Neural progenitor cell (in vitro differentiated cells): Measurements from ENCODE around the gene CFL1. TPM values are rescaled to one million over a fixed set of nuclear protein-coding genes. Genes with fewer than 3 reads are reported as not detected.

Experiments
- DNase-seq: peaks from one replicate; pipeline ENCODE4 v3.0.0-alpha.2; 2016; ENCODE audit warnings: low spot score
- H2AFZ ChIP-seq: fragments of 200-600 bp; sonication (generic); replicated peaks from 2 replicates; pipeline ENCODE4 v1.6.1; 2016; ENCODE audit warnings: antibody characterized with exemption
- H3F3A ChIP-seq: fragments of 200-600 bp; sonication (generic); 2 replicates; pipeline ENCODE4 v1.6.1; 2016; ENCODE audit warnings: antibody characterized with exemption, low read depth
- H3K27ac ChIP-seq: fragments of 200-600 bp; sonication (generic); 2 replicates; pipeline ENCODE4 v1.5.1; 2016; ENCODE audit warnings: mild to moderate bottlenecking
- H3K27me3 ChIP-seq: fragments of 200-600 bp; sonication (generic); 2 replicates; pipeline ENCODE4 v1.6.1; 2016; ENCODE audit warnings: mild to moderate bottlenecking, moderate library complexity
- H3K36me3 ChIP-seq: fragments of 200-600 bp; sonication (generic); 2 replicates; pipeline ENCODE4 v1.5.1; 2016
- H3K4me1 ChIP-seq: fragments of 200-600 bp; sonication (generic); 2 replicates; pipeline ENCODE4 v1.6.1; 2016; ENCODE audit warnings: mixed run types
- H3K4me2 ChIP-seq: fragments of 200-600 bp; sonication (generic); 2 replicates; pipeline ENCODE4 v1.6.1; 2016
- H3K4me3 ChIP-seq: fragments of 200-600 bp; sonication (generic); 2 replicates; pipeline ENCODE4 v1.5.1; 2016
- H3K79me2 ChIP-seq: fragments of 200-600 bp; sonication (generic); 2 replicates; pipeline ENCODE4 v1.6.1; 2016; ENCODE audit warnings: low read depth
- H3K9ac ChIP-seq: fragments of 200-600 bp; sonication (generic); 2 replicates; pipeline ENCODE4 v1.6.1; 2016
- H3K9me3 ChIP-seq: fragments of 200-600 bp; sonication (generic); 2 replicates; pipeline ENCODE4 v1.5.1; 2016; ENCODE audit warnings: low read depth
- H4K20me1 ChIP-seq: fragments of 200-600 bp; sonication (generic); 2 replicates; pipeline ENCODE4 v1.6.1; 2016; ENCODE audit warnings: low read depth
- H3K27ac Mint-ChIP-seq: 3 replicates; pipeline ENCODE4 v1.8.0; 2021; ENCODE audit warnings: mixed read lengths
- H3K27me3 Mint-ChIP-seq: 2 replicates; pipeline ENCODE4 v1.8.0; 2022; ENCODE audit warnings: low read depth, mild to moderate bottlenecking, inconsistent platforms, moderate library complexity, mixed read lengths; ENCODE audit not compliant: insufficient read depth
- H3K36me3 Mint-ChIP-seq: 3 replicates; pipeline ENCODE4 v1.8.0; 2021; ENCODE audit warnings: mixed read lengths
- H3K4me1 Mint-ChIP-seq: 3 replicates; pipeline ENCODE4 v1.8.0; 2021; ENCODE audit warnings: mixed read lengths
- H3K4me3 Mint-ChIP-seq: 3 replicates; pipeline ENCODE4 v1.8.0; 2021; ENCODE audit warnings: mild to moderate bottlenecking, moderate library complexity, mixed read lengths
- H3K9me3 Mint-ChIP-seq: 3 replicates; pipeline ENCODE4 v1.8.0; 2020; ENCODE audit warnings: mixed read lengths
- EZH2 ChIP-seq: fragments of 200-600 bp; sonication (generic); IDR thresholded peaks from 2 replicates; pipeline ENCODE4 v1.6.1; 2017; ENCODE audit warnings: antibody characterized with exemption, mild to moderate bottlenecking, moderate library complexity
- total RNA-seq: library from RNA; depleted of rRNA; stranded (reverse); fragments of >200 nt; gene quantifications from 2 replicates; pipeline ENCODE4 v1.2.3, GENCODE V29; 2015; ENCODE audit warnings: low replicate concordance

The CFL1 gene
- total RNA-seq, 1 donor from 2014 or later = 704 TPM

GRCh38 chr11:65806979-65807378, 51.0 kb downstream of the CFL1 start:
- Mint-ChIP-seq H3K4me1 (no peaks in the 10 kb centered on the region), H3K4me3 (no peak overlapping the region), H3K27ac (no peak overlapping the region), H3K36me3 (no peaks in the 10 kb centered on the region), H3K9me3 (no peaks in the 10 kb centered on the region), H3K27me3 (peaks cover 10% of the 10 kb centered on the region)
- no peaks in the 10 kb centered on the region for H3K27me3 ChIP-seq
- no peaks in the 10 kb centered on the region for H4K20me1 ChIP-seq
- no peak overlapping the region for H3K27ac ChIP-seq
- no peaks in the 10 kb centered on the region for H3F3A ChIP-seq
- DNase-seq = no peak
- H2AFZ ChIP-seq = no peak overlapping the region
- H3K4me3 ChIP-seq = no peak overlapping the region
- H3K79me2 ChIP-seq = no peaks in the 10 kb centered on the region
- no peak overlapping the region for H3K4me2 ChIP-seq
- no peak overlapping the region for H3K9ac ChIP-seq
- H3K9me3 ChIP-seq = no peaks in the 10 kb centered on the region
- no peaks in the 10 kb centered on the region for H3K36me3 ChIP-seq
- no peaks in the 10 kb centered on the region for H3K4me1 ChIP-seq
- TF ChIP-seq EZH2 = no peak

Other genes starting within 250 kb of the CFL1 start
- 9.9 and 42.0 TPM in 2 replicates for gene MAP3K11, start 244.0 kb downstream of the CFL1 start, total RNA-seq
- 6.6 and 19.3 TPM in 2 replicates for gene PCNX3, start 242.4 kb downstream of the CFL1 start, total RNA-seq
- gene SIPA1, start 220.1 kb downstream of the CFL1 start, total RNA-seq = 4.7 and 16.4 TPM in 2 replicates
- 11.0 and 14.7 TPM in 2 replicates for gene RELA, start 195.3 kb downstream of the CFL1 start, total RNA-seq
- 21.0 and 41.7 TPM in 2 replicates for gene KAT5, start 145.9 kb downstream of the CFL1 start, total RNA-seq
- 23.4 and 53.3 TPM in 2 replicates for gene RNASEH2C, start 137.4 kb downstream of the CFL1 start, total RNA-seq
- gene AP5B1, start 77.2 kb downstream of the CFL1 start, total RNA-seq = 3.6 and 13.8 TPM in 2 replicates
- gene OVOL1, start 71.1 kb downstream of the CFL1 start, total RNA-seq = 0.12 TPM in 1 of 2 replicates, not detected in the other
- 1.4 and 3.0 TPM in 2 replicates for gene SNX32, start 24.2 kb downstream of the CFL1 start, total RNA-seq
- gene MUS81, start 2.3 kb upstream of the CFL1 start, total RNA-seq = 36.8 and 42.4 TPM in 2 replicates
- gene EFEMP2, start 14.6 kb upstream of the CFL1 start, total RNA-seq = 9.2 and 25.1 TPM in 2 replicates
- gene CTSW, start 21.7 kb upstream of the CFL1 start, total RNA-seq = not detected in 2 replicates
- gene FIBP, start 30.3 kb upstream of the CFL1 start, total RNA-seq = 92.1 and 113 TPM in 2 replicates
- gene CCDC85B, start 32.5 kb upstream of the CFL1 start, total RNA-seq = 3.9 and 23.1 TPM in 2 replicates
- not detected in 2 replicates for gene FOSL1, start 42.2 kb upstream of the CFL1 start, total RNA-seq
- gene C11orf68, start 60.9 kb upstream of the CFL1 start, total RNA-seq = 6.9 and 22.4 TPM in 2 replicates
- 51.0 and 74.8 TPM in 2 replicates for gene DRAP1, start 61.2 kb upstream of the CFL1 start, total RNA-seq
- gene TSGA10IP, start 87.3 kb upstream of the CFL1 start, total RNA-seq = 3.0 and 7.3 TPM in 2 replicates
- gene SART1, start 103.6 kb upstream of the CFL1 start, total RNA-seq = 8.6 and 39.5 TPM in 2 replicates
- gene EIF1AD, start 144.0 kb upstream of the CFL1 start, total RNA-seq = 22.2 and 26.3 TPM in 2 replicates
- 39.8 and 80.9 TPM in 2 replicates for gene BANF1, start 144.3 kb upstream of the CFL1 start, total RNA-seq
- 0.50 TPM in 1 of 2 replicates, not detected in the other for gene CST6, start 153.8 kb upstream of the CFL1 start, total RNA-seq
- not detected in 2 replicates for gene CATSPER1, start 168.3 kb upstream of the CFL1 start, total RNA-seq
- 8.5 and 35.9 TPM in 2 replicates for gene GAL3ST3, start 191.0 kb upstream of the CFL1 start, total RNA-seq
- gene SF3B2, start 194.2 kb upstream of the CFL1 start, total RNA-seq = 177 and 198 TPM in 2 replicates
- gene PACS1, start 212.1 kb upstream of the CFL1 start, total RNA-seq = 13.4 and 15.2 TPM in 2 replicates